ENCODE data around the gene NLRP8.
"Not testable (repeated sequence)": the region's sequence is repeated elsewhere in the genome, so short reads cannot be mapped to it uniquely, and the experiment has no call there.

NLRP8 gene

DNA sequence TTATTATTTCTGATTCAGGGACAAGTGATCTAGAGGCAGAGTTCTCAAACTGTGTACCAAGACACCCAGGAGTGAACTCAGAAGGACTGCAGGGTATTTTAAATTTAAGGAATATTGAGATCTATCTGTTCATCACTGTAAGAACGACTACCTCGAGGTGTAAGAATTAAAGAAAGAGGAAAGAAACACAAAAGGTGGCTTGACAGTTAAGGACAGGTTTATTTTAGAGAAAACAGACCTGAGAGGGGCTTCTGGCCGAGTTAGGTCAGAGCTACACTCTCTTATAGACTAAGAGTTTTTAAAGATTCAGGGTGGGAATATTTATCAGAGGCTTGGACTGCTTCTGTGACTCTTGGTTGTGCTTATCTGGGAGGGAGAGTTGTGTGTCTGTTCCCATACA lies 26.4 kb downstream of the NLRP8 start:
- no peak for DNase-seq (ENCODE audit: low read depth)

DNA sequence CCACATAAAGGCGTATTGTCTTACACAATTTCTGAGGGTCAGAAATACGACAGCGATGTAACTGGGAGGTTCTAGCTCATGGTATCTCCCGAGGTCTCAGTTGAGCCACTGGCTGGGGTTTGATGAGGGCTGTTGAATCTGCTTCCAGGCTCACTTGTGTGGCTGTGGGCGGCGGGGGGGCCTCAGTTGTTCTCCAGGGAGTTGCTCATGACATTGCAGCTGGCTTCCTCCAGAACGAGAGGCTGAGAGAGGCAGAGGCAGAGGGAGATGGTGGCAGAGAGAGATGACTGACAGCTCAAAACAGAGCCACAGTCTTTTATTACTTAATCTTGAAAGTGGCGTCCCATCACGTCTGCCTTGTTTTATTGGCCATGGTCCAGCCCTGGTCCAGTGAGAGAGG lies 32.8 kb downstream of the NLRP8 start:
- no peak for DNase-seq (ENCODE audit: low read depth)

DNA sequence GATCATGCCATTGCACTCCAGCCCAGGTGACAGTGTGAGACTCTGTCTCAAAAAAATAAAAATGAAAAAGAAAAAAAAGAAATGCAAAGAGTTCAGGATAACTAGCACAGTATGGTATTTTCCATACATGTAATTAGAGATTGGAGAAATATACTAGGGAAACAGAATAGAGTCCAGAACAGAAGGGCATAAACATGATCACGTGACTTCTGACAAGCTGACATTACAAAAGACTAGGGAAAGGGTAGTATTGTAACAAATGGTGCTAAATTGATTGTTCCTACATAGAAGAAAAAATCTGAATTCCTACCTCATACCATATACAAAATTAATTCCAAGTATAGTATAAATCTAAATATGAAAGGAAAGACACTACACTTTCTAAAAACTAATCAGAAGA lies 37.6 kb downstream of the NLRP8 start:
- DNase-seq (ENCODE audit: low read depth): no peak

DNA sequence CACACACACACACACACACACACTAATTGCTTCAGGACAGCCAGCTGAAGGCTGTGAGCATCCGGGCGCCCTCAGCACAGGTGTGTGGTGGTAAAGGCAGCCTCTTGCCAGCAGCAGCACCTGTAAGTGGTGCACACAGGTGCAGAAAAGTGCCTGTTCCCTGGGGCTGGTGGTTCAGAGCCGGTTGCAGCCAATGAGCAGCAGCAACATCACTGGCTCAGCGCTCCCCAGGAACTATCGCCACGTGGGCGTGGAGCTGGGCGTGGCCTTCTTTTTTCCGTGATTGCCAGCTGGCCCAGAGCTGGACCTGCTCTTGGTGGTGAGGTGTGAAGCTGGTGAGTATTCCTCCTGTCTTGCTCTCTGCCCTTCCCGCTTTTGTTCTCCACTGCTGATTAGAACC lies 38.9 kb downstream of the NLRP8 start, which contains the start of gene NLRP5:
NLRP5 (plus strand) TSS at position 289 of the 400 bp plus-strand sequence.
- no peak for DNase-seq (ENCODE audit: low read depth)

DNA sequence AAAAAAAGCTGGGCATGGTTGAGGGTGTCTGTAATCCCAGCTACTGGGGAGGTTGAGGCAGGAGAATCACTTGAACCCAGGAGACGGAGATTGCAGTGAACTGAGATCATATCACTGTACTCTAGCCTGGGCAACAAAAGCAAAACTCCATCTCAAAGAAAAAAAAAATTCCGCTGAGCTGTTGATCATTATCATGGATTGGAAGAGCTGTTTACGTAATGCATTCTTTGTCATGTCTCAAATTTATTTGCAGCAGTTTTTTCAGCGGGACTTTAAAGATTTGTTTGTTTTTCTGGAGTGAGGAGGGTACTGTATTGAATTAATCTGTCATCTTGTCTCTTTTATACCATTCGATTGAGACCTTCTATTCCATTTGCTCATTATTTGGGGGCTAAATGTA lies 43.2 kb downstream of the NLRP8 start:
- no peak for DNase-seq (ENCODE audit: low read depth)

DNA sequence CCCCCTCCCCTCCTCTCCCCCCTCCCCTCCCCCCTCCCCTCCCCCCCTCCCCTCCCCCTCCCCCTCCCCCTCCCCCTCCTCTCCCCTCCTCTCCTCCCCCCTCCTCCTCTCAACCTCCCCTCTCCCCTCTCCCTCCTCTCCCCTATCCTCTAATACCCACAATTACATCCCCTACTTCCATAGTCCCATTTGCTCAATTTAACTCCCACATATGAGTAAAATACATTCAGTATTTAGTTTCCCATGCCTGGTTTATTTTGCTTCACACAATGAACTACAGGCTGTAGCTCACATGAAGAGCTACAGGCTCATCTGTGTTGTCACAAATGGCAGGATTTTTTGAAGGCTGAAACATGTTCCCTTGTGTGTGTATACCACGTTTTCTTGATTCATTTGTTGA lies 45.9 kb downstream of the NLRP8 start:
- no peak for DNase-seq (ENCODE audit: low read depth)

DNA sequence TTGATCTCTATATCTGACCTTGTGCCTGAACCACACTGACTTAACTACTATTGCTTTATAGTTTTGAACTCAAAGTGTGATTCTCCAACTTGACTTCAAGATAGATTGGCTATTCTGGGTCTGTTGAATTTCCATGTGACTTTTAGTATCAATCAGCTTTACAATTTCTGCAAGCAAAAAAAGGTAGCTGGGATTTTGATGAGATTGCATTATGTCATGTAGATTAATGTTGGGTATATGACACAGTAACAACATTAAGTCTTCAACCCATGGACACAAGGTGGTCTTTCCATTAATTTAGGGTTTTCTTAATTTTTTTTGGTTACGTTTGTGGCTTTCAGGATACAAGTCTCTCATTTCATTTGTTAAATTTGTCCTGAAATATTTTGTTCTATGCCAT lies 67.1 kb downstream of the NLRP8 start:
- no peak for DNase-seq (ENCODE audit: low read depth)

DNA sequence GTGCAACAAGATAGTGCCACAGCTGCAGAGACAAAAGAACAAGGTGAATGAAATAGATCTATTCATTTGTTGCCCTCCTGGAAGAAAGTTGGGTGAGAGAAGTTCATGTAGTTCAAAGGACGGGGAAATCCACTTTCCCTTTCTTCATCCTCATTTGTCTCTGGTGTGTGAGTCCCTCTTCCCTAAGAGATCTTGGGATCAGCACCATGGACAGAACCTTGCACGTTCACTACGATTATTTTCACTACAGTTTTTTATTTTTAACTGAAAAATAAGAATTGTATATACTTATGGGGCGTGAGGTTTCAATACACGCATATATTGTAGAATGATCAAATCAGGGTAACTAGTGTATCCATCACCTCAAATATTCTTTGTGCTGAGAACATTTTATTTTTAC lies 68.1 kb downstream of the NLRP8 start:
- peak; percentile 2 for DNase-seq (ENCODE audit: low read depth)

DNA sequence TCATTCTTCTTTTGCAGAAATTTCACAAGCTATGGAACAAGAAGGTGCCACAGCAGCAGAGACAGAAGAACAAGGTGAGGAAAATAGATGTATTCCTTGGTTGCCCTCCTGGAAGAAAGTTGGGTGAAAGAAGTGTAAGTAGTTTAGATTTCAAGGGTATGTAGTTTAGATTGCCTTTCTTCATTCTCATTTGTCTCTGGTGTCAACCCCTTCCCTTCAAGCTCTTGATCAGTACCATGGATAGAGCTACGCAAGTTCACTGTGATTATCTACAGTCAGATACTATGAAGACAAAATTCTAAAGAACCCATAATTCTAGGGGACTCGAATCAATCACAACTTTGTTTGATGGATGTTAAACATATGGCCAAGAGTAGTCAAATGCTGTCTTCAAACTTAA lies 71.7 kb downstream of the NLRP8 start:
- DNase-seq (ENCODE audit: low read depth): not testable (repeated sequence)

DNA sequence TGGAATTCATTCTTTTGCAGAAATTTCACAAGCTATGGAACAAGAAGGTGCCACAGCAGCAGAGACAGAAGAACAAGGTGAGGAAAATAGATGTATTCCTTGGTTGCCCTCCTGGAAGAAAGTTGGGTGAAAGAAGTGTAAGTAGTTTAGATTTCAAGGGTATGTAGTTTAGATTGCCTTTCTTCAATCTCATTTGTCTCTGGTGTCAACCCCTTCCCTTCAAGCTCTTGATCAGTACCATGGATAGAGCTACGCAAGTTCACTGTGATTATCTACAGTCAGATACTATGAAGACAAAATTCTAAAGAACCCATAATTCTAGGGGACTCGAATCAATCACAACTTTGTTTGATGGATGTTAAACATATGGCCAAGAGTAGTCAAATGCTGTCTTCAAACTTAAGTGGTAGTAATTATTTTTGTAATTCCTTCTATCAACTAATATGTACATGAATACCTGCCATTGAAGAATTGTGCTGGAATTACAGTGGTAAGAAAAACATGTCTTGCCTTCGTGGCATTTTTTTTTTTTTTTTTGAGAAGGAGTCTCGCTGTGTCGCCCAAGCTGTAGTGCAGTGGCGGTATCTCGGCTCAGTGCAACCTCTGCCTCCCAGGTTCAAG lies 72.8 kb downstream of the NLRP8 start:
- not testable (repeated sequence) for DNase-seq (ENCODE audit: low read depth)

DNA sequence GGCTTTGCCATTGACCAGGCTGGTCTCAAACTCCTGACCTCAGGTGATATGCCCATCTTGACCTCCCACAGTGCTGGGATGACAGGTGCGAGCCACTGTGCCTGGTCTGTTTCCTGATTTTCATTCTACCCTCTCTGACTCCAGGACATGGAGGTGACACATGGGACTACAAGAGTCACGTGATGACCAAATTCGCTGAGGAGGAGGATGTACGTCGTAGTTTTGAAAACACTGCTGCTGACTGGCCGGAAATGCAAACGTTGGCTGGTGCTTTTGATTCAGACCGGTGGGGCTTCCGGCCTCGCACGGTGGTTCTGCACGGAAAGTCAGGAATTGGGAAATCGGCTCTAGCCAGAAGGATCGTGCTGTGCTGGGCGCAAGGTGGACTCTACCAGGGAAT lies 79.1 kb downstream of the NLRP8 start:
- DNase-seq (ENCODE audit: low read depth): no peak

All from EH (cell line).